Measurements from ENCODE around the gene SELENOM.
A peak's percentile ranks its signal among the peaks of the same experiment; 100 is the strongest.

Gene SELENOM

GRCh38 chr22:31107178-31107893 lies at the start of gene SELENOM:
Gene SELENOM, minus strand, starts transcription at chr22:31107568. Its CDS starts 63 bp downstream, at chr22:31107505.
- peak; percentile 85 to 88 for DNase-seq

DNA sequence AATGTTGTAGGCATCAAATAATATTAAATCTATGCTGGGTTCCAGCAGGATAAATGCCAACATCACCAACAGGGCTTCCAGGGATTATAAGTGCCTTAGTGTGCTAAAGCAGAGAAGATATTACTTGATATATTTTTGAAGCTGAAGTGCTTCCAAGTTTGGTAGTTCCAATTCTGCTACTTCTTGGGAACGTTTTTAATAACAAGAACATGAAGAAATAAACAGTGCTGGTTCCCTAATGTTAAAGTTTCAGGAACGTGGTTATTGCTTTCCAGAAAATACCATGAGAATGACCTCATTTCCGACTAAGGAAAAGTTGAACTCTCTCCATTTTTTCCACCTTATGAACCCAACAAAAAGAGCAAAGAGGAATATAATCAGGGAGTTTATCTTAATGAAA lies 48.1 kb upstream of the SELENOM start:
- DNase-seq, result no peak

DNA sequence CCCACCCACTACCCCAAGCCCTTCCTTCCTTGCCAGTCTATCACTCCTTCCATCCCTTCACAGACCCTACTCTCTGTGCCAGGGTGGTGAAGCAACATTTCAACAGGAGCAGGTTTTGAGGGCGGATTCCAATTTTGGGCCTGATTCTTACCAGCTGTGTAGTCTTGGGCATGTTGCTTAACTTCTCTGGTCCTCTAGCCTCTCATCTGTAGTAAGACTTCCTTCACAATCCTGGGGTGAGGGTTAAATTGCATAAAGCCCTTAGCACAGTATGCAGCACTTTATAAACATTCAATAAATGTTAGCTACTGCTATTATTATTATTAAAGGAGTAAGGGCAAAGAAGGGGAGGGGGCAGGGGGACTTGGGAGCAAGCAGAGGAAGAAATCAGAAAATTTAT lies 47.6 kb upstream of the SELENOM start:
- no peak for DNase-seq

- DNase-seq, result no peak
These were observed 46.0 kb upstream of the SELENOM start for GRCh38 chr22:31153357-31153756.

DNA sequence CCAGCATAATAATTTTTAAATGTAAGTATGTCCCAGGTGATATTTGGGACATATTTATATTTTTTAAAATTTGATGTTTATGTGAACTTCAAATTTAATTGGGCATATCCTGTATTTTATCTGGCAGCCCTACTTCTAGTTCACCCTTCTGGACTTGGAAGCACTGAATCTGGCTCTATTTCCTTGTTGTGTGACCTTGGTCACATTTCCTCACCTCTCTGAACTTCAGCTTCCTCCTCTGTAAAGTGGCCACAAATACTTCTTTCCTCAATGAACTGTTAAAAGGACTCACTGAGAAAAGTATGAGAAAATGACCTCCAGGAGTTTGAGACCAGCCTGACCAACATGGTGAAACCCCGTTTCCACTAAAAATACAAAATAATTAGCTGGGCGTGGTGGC lies 44.5 kb upstream of the SELENOM start:
- no peak for DNase-seq

DNA sequence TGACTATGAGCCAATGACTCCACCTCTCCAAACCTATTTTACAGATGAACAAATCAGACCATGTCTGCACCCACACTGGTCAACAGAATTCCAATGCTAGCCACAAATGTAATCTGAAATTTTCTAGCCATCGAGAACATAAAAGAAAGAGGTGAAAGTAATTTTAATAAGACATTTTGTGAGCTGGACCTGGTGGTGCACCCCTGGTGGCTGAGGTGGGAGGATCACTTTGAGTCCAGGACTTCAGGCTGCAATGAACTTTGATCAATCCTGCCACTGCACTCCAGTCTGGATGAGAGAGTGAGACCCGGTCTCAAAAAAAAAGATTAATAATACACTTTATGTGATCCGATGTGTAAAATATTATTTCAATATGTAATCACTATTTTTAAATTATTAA lies 43.2 kb upstream of the SELENOM start:
- peak; percentile 10 to 41 for DNase-seq

DNA sequence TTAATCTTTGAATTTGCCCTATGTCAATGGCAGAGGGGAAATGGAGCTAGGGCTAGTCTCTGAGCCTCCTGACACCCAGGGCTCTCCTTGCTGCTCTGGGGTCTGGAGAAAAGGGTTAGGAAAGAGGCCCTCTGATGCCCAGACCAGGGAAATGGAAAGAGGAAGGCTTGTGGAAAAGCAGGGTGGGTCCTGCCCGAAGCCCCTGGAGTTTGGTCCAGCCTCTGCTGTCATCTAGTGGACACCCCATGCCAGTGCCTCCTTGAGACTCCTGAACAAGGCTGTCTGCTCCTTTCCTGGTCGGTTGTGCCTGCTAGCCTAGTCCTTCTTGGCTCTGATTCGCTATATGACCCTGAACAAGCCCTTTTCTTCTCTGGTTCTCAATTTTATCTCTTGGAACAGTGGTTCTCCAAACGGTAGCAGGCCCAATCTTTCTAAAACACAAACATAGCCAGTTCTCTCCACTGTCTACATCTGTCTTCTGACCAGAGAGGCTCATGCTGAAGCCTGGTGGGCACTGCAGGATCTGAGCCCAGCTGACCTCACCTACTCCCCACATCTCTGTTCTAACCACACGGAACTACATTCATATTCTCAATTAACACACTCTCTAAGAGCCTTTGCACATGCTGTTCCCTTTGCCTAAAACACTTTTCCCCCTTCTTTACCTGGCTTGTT lies 41.7 kb upstream of the SELENOM start:
- peak; percentile 87 to 90 for DNase-seq

DNA sequence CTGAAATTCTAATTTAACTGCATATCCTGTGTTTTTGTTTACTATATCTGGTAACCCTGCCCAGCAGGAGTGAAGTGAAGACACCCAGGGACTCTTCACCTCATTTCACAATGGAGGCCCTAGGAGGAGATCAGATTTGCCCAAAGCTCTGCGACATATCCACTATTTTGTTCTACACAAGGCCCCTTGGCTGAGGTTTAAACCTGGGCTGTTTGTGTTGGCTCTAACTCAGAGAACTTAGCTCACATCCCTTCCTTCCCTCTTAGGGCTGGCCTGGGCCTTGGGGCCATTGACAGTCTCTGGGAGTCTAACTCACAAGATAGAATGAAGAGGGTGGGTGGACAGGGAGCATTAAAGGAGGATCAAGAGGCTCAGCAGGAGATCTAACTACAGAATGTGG lies 41.1 kb upstream of the SELENOM start:
- no peak for DNase-seq

- no peak for DNase-seq
These were observed 36.9 kb upstream of the SELENOM start for GRCh38 chr22:31144223-31144622.

GRCh38 chr22:31143537-31143936 lies 36.2 kb upstream of the SELENOM start:
- no peak for DNase-seq

DNA sequence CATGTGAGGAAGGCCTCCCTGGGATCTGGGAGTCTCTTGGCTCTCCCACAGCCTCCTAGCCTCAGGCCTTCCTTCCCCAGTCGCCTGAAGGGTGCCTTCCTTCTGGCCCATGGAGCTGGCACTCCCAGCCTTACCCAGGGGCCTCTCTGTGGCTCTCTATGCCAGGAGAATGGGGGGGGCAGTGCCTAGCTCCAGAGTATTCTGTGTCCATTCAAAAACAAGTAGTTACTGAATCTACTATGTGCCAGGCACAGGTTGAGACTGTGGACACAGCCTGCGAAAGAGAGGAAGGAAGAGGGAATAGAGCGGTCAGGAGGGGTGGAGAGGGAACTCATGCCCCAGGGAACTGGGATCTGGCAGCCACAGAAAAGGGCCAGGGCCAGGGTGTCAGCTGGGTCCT lies 35.7 kb upstream of the SELENOM start:
- no peak for DNase-seq

- no peak for DNase-seq
These were observed 34.9 kb upstream of the SELENOM start for GRCh38 chr22:31142285-31142684.

GRCh38 chr22:31141551-31141950 lies 34.2 kb upstream of the SELENOM start:
- no peak for DNase-seq

DNA sequence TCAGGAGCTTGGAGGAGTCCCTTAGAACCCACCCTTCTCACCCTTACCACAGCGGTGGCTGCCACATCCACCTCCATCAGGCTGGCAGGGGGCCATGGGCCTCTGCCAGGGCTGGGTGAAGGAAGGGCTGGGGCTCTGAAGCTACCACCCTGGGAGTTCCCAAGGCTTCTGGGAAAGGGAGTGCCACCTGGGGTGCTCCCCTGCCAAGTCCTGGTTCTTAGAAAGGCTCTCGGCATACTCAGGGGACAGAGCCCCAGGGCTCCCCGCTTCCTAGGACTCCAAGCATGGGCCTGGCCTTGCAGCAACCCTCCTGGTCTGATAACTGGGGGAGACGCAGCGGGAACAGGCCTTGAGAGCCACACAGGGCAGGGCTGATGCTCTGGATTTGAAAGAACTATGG lies 33.4 kb upstream of the SELENOM start:
- no peak for DNase-seq

DNA sequence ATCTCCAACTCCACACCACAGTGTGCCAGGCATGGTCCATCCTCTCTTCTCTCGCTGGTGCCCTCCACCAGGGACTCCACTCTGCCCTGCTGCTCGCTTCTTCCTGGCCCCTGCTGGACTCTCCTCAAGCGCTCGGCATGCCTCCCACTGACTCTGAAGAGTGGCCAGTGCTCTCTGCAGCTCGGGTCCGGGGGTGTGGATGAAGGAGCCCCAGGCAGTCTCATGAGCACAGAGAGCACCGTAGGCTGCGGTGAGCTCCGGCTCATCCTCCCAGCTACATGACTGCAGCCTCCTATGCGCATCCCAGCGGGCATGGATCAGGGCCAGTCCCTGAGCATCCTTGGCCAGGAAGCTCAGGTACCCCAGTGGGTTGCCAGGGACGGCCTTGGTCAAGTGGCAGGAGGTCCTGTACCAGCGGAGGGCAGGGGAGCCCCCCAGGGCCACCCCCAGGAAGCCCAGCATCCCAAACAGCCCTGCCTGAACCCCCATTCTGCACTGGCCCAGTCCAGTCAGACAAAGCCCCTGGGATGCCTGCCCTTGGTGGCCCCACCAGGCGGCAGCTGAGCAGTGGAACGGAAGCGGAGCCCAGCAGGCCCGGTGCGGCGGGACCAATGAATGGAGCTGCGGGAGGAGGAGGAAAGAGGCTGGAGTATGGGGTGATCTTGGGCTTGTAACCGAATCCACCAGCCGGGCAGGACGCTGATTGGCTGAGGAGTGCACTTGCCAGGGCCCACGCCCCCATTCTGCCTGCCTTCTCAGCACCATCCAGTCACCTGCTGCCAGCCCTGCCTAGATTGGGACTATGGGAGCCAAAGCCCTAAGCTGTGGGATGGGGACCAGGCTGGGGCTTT lies 32.7 kb upstream of the SELENOM start, which contains the start of gene PLA2G3:
PLA2G3 (minus strand) TSS at position 643 of the 851 bp plus-strand sequence; CDS start at position 489, 154 bp downstream.
- no peak for DNase-seq

DNA sequence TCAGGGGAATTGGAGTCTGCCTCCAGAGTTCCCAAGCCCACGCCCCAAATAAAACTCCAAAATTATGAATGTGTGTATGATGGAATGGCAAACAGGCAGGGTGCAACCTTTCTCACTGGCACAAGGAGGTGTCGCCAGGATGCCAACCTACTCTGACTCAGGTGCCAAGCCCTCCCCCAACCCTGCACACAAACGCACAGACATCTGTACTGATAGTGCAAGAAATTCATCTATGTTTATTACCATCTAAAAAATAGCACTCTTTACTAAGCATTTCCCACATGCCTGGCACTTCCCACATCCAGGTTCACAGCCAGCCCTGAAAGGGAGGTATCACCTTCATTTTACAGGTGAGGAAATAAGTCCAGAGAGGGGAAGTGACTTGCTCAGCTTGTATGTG lies 31.7 kb upstream of the SELENOM start:
- DNase-seq, result no peak

- DNase-seq, result no peak
These were observed 30.8 kb upstream of the SELENOM start for GRCh38 chr22:31138126-31138525.

DNA sequence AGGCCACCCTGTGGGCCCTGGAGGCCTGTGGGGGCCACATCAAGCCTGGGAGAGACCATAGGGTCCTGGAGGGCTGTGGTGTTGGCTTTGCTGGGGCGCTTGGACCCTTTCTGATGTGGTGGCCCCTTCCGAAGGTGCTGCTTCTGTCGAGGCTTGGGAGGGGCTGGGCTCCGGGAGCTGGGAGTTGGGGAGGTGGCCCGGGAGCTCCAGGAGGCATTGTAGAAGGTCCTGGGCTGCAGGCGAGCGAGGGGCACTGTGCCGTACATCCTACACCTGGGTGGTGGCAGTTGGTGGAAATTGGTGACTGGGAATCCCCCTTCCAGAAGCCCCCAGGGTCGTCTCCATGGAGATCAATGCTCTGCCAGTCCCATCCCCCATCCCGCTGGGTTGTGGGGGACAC lies 30.4 kb upstream of the SELENOM start:
- DNase-seq, result no peak

DNA sequence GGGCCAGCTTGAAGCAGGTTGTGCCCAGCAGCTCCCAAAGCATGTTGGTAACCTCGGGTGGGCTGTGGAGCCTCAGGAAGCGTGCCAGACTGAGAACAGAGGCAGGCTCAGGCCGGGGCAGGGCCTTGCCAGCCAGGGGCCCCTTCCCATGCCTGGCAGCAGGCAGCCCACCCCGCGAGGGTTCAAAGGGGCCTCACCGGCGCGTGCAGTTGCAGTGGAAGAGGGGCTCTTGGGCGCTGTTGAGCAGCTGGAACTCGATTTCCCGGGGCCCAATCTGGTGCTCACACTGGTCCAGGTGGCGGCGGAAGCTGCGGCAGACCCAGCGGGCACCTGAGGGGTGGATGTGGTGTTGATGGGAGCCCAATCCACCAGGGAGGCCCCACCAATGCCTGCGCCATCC lies 29.3 kb upstream of the SELENOM start:
- no peak for DNase-seq

GRCh38 chr22:31136155-31136554 lies 28.8 kb upstream of the SELENOM start:
- no peak for DNase-seq

GRCh38 chr22:31135706-31136105 lies 28.3 kb upstream of the SELENOM start:
- no peak for DNase-seq

DNA sequence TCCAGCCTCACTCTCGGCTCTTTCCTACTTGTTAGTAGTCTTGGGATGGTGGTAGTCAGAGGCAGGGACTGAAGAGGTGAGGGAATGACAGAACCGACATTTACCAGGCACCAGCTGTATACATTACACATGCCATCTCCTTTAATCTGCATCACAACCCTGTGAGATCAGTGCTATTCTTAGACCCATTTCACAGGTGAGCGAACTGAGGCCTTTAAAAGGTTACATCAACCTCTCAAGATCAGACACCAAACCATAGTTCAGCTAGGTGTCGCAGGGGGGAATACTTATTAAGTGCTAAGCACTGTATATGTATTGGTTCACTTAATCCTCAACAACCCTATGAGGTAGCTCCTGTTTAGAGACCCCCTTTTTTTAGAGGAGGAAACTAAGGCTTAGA lies 27.3 kb upstream of the SELENOM start:
- DNase-seq, result no peak

GRCh38 chr22:31133911-31134310 lies 26.5 kb upstream of the SELENOM start:
- DNase-seq, result no peak

DNA sequence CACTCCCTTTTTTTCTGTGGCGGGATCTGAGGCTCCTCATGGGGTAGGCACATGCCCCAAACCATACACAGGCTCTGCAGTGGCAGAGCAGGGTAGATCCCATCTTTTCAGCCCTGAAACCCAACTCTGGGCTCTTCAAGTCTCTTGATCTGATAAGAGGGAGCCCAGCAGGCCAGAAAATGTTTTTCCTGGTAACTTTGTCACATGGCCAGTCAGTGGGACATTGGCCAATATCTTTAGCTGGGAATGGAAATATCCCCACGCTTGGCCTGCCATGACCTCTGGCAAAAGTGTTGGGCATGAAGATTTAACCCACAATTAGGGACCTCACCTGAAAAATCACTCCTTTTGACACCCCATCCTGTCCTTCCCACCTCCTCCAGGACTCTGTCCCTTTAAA lies 23.5 kb upstream of the SELENOM start:
- DNase-seq, result no peak

Data from Kasumi-1 (cell line).